ENCODE data around the gene MGARP.

DNA sequence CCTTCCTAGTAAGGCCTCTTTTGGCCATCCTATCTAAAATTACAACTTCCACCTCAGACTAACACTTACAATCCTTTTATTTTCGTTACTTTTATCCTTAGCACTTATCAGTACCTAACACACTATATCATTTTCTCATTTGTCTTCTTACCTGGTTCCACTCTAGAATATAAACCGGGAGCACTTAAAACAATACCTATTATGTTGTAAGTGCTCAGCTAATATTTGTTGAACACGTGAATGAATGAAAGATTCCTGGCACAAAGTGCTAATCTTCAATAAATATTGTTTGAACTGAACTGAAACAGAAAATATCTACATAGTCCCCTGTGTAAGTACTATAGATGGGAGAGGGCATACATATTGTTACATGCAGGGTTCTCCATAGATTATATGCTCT is 14.4 kb downstream of the MGARP start:
- TF ChIP-seq POLR2A (IDR thresholded peaks at IDR 0.05; ENCODE audit: low read length): no peak
- no peak for TF ChIP-seq GATA1 (IDR thresholded peaks at IDR 0.05; ENCODE audit: low read depth, low read length)
